Right renal cortex interstitium (tissue), 3 donors: ENCODE data around the gene TRIM46. TPM values are rescaled to one million over a fixed set of nuclear protein-coding genes. Genes with fewer than 3 reads are reported as not detected.

Experiments used
- DNase-seq, 3 donors: peaks; one replicate each; pipeline ENCODE4 v3.0.0-alpha.2; 2013; ENCODE audit warnings: low read depth in 3 of 3, low spot score in 2 of 3
- polyA plus RNA-seq, 3 donors: library from polyadenylated mRNA; unstranded; fragments of 120-200 nt; gene quantifications; one replicate each; pipeline ENCODE4 v1.2.1, GENCODE V29; 2013; ENCODE audit not compliant: insufficient read length in 3 of 3

TRIM46 gene
- polyA plus RNA-seq, 3 donors, result 2.4 to 2.9 (median 2.9) TPM

DNA sequence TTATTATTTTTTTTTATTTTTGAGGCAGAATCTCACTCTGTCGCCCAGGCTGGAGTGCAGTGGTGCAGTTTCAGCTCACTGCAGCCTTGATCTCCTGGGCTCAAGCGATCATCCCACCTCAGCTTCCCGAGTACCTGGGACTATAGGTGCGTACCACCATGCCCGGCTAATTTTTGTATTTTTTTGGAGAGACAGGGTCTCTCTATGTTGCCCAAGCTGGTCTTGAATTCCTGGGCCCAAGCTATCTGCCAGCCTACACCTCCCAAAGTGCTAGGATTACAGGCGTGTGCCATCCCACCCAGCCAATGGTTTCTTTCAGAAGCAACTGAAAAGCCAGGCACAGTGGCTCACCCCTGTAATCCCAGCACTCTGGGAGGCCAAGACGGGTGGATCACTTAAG, 2.8 kb upstream of the TRIM46 start:
- no peak for DNase-seq

DNA sequence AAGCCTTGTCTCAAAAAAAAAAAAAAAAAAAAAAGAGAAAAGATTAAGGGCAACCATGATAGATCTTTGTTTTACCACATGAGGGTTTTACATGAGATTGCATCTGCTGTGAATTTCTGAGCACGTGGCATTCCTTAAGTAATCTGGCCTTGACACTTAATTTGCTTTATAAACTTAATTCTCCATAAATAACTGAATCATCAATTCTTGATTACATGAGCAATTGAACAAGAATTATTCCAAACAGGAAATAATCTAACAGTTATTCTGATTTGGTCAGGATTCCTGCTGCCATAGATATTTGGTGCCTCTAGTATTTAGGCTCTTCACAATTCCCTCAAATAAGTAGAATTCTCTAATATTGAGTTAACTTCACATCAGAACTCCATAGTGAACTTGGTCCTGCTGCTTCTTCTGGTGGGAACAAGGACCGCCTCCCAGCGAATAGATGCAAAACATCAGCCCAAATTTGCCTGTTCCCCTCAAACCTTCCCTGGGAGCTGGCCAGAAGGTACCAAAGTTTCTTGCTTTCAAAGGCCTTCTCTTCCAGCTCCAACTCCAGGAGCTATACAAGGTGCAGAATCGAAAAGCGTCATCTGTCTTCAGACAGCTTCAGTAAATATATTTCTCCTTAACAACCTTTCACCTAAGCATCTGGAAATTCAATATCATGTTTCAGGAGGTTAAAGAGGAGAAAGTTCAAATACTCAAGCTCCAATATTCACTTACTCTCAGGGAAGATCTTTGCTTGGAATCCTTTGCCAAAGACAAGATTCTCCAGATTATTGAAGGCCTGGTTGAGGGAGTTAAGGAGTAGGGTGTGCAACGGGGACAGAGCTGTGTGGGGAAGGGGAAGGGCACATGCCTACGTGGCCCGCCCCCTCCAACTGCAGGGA, 1.6 kb upstream of the TRIM46 start:
- no peak for DNase-seq

DNA sequence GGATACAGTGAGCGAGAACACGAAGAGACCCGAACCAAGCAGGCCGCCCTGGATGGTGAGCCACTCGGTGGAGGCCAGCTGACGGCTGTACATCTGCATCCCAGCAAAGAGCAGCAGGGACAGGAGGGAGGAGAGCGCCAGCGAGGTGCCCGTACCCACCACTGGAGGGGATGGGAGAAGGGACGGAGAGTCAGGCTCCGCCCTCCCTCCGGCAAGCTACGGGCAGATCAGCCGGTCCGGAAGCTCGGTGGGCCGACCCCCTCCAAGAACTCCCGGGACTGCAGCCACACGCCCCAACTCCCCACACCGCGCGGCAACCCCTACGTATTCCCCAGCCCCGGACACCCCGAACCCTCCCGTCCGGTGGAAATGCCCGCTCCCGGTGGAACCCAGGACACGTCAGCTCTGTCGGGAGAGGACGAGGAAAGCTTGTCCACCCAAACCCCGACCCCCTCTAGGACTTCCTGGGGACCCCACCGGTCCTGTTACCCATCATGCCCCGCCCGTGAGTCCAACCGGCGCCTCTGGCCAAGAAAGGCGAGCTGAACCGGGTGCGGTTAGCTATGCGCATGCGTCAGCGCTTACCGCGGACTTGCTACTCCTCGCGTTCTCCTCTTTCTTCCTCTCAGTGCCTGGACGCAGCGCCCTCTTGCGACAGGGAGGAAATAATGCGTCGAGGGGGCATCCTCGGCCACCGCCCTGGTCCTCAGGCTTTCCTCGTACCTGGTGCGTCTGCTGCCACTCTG, 744 bp upstream of the TRIM46 start, which contains the start of gene KRTCAP2:
Gene KRTCAP2 (minus strand): TSS at position 573 of the 746 bp plus-strand sequence. CDS start 80 bp downstream, at position 493.
- peak in 2 of 3 donors; percentile 93 for DNase-seq

DNA sequence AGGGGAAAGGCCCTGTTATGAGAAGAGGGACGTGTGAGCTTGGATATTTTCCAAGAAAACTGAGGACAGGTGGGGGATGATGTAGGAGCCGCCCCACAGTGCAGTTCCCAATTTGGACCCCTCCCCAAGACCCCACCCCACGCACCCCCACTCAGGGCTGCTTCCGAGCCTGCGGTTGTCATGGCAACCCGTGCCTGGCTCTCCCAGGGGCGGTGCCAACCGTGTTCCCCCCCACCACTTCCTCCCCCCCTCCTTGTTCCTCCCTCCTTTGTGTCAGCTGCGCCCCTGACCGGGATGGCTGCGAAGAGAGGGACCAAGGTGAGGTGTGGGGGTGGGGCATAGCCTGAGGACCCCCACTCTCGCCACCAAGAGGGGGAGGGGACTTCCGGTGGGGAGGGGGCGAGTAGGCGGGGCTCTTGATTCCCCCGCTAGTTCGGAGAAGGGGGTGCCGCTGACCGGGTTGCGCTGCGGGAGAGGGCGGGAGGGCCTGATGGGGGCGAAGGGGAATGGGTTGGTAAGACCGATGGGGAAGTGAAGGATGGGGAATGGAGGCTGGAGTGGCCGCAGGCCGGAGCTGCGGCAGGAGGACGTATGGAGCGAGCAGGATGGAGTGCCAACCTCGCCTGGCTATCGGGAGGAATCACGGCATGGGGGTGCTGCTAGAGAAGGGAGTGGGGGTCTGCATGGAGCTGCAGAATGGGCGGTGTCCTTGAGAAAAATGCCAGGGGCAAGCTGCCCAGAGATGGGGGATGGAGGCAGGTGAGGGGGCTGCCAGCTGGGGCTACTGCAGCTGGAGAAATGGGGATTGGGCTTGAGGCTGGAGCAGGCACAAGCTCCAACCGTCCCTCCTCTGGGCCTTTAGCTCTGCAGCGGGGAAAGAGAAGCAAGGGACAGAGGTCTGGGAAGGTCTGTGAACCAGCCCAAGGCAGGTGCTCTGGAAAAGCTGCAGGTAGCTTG, 953 bp downstream of the TRIM46 start:
- no peak for DNase-seq

DNA sequence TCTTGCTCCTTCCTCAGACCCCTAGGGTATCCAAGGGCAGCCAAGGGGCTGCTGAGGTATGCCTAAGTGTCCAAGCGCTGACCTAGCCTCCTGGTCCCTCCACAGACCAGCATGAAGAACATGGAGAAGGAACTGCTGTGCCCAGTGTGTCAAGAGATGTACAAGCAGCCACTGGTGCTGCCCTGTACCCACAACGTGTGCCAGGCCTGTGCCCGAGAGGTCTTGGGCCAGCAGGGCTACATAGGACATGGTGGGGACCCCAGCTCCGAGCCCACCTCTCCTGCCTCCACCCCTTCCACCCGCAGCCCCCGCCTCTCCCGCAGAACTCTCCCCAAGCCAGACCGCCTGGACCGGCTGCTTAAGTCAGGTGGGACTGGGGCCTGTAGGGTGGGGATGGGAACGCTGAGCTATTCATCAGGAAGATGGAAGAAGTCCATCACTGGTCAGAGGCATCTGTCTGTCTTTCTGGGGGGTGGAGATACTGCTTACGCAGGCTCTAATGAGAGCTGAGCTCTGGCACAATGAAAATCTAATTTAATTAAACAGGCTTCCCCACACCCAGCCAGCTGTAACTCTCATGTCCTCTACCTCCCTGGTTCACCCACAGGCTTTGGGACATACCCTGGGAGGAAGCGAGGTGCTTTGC, 1.8 kb downstream of the TRIM46 start:
- DNase-seq, result no peak

DNA sequence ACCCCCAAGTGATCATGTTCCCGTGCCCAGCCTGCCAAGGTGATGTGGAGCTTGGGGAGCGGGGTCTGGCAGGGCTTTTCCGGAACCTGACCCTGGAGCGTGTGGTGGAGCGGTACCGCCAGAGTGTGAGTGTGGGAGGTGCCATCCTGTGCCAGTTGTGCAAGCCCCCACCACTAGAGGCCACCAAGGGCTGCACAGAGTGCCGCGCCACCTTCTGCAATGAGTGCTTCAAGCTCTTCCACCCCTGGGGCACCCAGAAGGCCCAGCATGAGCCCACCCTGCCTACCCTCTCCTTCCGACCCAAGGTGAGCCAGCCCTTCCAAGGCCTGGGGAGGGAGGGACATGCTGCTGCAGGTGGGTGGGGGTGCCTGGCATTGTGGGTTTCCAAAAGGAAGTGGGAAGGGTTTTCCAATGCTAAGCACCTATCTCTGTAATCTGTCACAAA, 2.3 kb downstream of the TRIM46 start:
- DNase-seq, result no peak

DNA sequence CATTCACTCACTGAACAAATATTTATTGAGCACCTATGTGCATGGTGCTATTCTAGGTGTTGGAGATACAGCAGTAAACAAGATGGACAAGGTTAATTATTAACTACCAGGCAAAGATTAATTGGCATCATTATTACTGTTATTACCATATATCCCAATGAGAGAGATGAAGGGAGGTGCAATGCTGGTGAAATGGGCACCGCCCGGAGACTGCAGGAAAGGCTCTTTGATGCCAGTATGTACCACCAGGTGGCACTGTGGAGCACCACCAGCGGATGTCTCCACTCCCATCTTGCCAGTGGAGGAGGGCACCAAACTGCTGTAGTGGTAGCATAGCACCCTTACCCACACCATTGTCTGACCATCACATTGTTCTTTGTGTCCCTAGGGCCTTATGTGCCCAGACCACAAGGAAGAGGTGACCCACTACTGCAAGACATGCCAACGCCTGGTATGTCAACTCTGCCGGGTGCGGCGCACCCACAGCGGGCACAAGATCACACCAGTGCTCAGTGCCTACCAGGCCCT, 3.0 kb downstream of the TRIM46 start:
- DNase-seq, result no peak

DNA sequence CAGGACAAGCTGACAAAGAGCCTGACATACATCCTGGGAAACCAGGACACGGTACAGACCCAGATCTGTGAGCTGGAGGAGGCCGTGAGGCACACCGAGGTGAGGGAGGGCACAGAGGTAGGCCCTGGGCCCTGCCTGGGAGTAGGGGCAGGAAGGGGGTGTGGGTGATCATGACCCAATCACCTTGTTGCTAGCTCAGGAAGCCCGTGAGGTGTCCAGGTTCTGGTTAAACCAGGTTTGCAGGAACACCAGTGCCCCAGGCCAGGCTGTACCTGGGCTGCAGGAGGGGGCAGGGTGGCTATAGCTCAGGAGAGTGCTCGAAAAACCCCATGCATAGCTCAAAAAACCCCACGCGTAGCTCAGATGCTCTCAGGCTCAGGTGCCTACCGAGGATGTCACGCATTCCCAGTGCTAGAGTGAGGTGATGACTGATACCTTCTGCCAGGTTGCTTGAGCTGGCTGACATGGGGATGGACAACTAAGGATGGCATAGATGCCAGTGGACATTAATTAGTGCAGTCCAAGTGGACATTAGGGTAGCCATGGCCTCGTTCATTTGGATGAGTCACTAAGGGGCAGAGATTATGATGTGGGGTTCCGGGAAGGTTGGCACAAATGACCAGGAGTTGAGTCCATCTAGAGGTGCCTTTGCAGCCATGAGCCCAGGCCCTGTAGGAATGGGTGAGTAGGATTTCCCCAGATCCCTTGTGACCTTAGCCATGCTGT, 3.7 kb downstream of the TRIM46 start:
- no peak for DNase-seq

DNA sequence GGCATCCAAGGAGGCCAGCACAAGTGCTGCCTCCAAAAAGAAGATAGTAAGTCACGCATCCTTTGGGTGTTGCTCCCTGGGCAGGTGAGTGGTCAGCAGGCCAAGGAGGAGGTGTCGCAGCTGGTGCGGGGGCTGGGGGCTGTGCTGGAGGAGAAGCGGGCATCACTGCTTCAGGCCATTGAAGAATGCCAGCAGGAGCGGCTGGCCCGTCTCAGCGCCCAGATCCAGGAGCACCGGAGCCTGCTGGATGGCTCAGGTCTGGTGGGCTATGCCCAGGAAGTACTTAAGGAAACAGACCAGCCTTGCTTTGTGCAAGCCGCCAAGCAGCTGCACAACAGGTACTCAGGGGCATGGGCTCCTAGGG, 4.3 kb downstream of the TRIM46 start:
- no peak for DNase-seq

DNA sequence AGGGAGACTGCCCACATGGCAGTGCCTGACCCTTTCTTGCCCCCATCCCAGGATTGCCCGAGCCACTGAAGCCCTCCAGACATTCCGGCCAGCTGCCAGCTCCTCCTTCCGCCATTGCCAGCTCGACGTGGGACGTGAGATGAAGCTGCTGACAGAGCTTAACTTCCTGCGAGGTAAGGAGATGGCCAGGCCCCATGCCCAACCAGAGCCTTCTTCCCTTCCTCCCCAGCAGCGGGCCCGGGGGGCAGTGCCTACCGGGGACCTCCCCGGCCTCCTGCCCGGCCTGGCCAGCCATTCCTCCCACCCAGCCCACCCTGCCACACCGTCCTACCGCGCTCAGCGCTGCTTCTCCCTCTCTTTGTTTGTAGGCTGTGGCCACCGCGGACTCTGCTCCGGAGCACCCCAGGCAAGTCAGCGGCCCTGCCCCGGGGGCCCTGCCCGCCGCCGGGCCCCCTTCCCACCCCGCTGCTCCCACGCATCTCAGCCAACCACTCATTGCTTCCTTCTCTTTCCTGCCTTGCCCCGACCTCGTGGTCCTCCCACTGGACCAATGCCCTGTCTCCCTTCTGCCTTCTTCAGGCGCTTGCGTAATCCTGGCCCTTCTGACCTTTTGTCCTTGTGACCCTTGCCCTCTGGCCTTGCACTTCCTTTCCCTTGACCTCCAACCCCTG, 4.9 kb downstream of the TRIM46 start:
- DNase-seq, result no peak

DNA sequence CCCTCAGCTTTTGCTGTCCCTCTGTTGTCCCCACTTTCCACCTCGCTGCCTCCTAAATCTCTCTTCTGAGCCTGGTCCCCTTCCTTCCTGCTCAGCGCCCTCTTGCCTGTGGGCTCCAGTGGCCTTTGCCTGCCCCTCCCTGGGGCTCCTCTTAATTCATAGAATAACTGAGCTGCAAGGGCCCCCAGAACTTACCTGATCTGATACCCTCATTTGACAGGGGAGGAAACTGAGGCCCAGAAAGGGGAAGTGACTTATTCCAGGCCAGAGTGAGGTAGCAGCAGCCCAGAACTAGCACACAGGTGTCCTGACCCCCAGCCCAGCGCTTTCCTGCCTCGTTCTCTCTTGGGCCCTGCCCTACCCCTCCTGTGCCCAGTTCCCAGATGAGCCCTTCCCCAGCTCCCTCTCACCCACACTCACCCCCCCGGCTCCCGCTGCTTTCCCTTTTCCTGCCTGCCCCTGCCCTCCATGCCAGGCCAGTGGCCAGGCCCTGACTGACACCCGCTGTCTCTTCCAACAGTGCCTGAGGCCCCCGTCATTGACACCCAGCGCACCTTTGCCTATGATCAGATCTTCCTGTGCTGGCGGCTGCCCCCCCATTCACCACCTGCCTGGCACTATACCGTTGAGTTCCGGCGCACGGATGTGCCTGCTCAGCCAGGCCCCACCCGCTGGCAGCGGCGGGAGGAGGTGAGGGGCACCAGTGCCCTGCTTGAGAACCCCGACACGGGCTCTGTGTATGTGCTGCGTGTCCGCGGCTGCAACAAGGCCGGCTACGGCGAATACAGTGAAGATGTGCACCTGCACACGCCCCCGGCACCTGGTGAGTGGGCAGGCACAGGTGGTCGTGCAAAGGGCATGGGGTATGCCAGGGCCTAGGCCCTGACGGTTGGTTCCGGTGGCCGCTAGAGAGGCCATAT, 5.7 kb downstream of the TRIM46 start:
- no peak for DNase-seq

DNA sequence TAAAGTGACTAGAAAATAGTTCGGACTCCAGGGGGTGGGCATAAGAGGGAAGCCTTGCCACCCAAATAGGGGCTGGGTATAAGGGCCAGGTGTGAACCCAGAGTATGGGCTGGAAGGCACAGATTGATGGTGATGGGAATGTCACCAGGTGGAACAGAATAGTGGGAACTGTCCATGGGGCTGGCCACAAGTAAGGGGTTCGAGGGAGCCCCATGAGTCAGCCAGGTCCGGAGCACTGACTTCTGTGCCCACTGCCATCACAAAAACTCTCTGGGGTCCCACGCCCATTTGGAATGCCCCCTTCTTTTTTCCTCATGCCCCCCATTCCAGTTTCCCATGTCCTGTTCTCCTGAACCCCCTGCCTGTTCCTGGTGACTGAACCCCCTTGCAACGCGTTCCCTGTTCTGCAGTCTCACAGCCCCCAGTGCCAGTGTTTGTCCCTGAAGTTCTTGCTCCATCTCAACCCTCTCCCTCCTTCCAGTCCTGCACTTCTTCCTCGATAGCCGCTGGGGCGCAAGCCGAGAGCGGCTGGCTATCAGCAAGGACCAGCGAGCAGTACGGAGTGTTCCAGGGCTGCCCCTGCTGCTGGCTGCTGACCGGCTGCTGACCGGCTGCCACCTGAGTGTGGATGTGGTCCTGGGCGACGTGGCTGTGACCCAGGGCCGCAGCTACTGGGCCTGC, 7.9 kb downstream of the TRIM46 start:
- DNase-seq, result no peak

DNA sequence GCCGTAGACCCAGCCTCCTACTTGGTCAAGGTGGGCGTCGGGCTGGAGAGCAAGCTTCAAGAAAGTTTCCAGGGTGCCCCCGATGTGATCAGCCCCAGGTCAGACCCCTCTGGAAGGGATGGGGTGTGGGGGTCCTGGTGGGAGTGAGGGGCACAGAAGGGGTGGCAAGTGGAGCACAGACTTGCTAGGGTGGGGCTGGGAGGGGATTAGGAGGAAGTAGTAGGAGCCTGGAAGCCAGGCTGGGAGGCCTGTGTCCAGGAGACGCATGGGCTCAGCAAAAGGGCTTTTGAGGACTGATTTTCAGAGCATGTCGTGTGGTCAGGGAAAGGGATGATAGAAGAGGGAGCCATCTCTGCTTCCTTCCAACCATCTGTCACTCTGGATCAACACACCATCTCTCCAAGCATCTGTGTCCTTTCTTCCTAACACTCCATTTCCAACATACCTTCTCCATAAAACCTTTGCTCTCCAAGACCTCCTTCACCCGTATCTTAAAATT, 8.5 kb downstream of the TRIM46 start:
- no peak for DNase-seq

DNA sequence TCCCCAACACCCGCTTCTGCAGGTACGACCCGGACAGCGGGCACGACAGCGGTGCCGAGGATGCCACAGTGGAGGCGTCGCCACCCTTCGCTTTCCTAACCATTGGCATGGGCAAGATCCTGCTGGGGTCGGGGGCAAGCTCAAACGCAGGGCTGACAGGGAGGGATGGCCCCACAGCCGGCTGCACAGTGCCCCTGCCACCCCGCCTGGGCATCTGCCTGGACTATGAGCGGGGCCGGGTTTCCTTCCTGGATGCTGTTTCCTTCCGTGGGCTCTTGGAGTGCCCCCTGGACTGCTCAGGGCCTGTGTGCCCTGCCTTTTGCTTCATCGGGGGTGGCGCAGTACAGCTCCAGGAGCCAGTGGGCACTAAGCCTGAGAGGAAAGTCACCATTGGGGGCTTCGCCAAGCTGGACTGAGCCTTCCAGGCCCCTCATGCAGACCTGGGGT, 10.1 kb downstream of the TRIM46 start:
- no peak for DNase-seq

DNA sequence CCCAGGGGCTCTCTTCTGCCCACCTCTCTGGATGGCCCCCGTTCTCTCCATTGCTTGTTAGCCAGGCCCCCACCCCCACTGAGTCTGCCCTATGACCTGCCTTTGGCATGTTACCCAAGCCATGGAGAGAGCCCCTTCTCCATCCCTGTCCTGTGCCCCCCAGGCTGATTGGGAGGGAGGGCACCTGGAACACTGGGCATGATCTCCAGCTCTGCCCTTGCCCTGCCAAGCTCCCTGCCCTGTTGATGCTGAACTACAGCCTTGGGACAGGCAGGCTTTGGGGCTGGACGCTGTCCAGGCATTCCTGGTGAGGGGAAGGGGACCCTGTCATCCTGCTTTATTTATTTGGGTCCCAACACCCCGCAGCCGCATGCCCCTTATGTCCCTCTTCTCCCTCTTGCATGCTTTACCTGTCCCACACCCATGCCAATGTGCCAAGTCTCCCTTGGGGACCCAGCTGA, 10.7 kb downstream of the TRIM46 start:
- no peak for DNase-seq
